HG03342 (cell line): ENCODE data around the gene LPAR5.
A peak's percentile ranks its signal among the peaks of the same experiment; 100 is the strongest.

ENCODE experiments used
- ATAC-seq: cut with Tn5 transposase; IDR thresholded peaks from one replicate; pipeline ENCODE4 v1.9.1; 2021; ENCODE audit warnings: mild to moderate bottlenecking, moderate library complexity; ENCODE audit not compliant: unreplicated experiment

Gene LPAR5

DNA sequence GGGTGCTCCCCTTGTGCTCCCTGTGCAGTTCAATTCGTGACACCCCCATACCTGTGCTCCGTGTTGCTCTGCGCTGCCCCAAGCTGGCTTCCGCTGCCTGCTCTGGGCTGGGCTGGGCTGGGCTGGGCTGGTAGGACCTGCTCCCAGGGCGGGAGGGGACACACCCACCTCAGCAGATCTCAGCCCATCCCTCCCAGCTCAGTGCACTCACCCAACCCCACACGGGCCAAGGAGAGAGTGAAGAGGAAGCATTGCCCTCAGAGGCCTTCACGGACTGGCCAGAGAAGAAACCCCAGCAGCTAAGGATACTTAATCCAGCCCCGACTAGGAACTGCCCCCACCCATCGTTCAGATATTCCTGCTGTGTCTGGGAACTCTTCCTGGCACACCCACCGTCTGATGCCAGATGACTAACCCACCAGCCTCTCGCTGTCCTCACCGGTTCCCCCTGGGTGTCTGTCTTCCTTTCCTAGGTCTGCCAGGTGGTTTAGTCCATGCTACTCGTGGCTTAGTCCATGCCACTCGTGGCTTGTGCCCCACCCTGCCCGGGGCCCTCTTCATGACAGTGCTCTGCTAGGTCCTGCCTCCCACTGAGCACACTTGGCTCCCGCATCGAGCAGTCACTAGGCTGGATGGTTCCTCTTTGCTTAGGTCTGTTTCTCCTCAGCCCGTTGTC is at the start of gene LPAR5:
Gene LPAR5, minus strand, starts transcription at position 104 of the 676 bp plus-strand sequence. CDS start 14,711 bp downstream, outside the sequence.
- peak; percentile 37 for ATAC-seq

DNA sequence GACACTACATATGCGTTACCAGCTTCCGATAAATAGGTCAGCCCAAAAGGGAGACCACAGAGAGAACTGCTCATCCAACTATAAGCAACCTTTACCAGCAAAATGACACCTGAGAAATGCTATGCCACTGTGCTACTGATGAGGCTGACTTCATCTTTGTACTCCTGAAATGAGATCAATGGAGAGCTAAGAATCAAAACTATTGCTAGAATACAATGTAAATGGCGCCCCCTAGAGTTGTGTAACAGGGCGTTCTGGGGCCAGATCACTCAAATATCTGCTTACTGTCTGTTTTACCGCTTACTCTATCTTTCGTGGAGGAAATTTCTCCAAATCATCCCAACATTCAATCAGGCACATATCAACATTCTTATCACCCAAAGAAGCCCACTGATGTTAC is 48.9 kb upstream of the LPAR5 start:
- no peak for ATAC-seq

DNA sequence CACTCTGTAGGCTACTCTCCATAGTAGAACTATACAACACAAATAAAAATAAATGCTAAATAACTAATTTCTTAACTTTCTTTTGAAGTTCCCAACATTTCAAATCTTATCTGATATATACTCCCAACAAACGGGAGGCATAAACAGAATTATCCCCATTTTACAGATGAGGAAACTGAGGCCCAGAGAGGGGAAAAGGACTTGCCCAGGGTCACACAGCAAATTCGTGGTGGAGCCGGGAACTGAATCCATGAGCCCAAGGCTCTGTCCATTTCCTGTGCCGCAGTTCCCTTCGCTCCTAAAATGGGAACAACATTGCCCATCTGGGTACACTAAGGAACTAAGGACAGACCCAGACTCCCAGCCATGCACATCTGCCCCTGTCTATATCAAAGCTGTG is 41.2 kb upstream of the LPAR5 start:
- no peak for ATAC-seq

GRCh38 chr12:6672143-6672542 is 36.4 kb upstream of the LPAR5 start:
- ATAC-seq: no peak

GRCh38 chr12:6667559-6668210 is 31.9 kb upstream of the LPAR5 start:
- no peak for ATAC-seq

DNA sequence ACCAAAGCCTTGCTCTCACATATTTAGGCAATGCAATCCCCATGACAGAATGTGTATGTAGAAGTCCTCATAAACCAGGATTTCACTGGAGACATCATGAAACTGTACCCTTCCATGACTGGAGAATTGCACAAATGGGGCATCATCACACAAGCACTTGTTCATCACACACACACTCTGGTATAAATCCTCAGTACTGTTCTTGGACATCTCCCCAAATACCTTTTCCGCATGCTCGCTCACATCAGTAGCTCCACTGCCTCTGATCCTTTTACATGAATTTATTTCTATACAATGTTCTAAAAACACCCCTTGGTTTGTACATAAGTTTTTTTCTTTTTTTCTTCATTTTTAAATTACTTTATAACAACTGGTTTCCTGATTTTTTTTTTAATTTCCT is 30.5 kb upstream of the LPAR5 start:
- no peak for ATAC-seq

DNA sequence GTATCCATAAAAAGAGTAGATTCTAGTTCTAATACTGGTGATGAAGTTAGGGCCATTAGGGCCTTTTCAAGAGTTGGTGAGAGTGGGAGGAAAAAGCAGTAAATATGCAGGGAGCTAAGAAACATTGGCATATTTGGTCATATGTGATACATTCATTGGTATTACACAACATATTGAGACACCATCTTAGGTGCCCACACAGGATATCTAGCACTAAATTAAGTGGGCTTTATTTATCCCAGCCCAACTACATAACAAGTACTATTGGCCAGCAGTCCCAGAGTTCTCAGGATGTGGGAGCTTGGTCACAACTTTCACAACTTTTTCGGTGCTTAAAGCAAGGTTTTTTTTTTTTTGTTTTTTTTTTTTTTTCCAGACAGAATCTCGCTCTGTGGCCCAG is 29.1 kb upstream of the LPAR5 start:
- ATAC-seq: no peak

DNA sequence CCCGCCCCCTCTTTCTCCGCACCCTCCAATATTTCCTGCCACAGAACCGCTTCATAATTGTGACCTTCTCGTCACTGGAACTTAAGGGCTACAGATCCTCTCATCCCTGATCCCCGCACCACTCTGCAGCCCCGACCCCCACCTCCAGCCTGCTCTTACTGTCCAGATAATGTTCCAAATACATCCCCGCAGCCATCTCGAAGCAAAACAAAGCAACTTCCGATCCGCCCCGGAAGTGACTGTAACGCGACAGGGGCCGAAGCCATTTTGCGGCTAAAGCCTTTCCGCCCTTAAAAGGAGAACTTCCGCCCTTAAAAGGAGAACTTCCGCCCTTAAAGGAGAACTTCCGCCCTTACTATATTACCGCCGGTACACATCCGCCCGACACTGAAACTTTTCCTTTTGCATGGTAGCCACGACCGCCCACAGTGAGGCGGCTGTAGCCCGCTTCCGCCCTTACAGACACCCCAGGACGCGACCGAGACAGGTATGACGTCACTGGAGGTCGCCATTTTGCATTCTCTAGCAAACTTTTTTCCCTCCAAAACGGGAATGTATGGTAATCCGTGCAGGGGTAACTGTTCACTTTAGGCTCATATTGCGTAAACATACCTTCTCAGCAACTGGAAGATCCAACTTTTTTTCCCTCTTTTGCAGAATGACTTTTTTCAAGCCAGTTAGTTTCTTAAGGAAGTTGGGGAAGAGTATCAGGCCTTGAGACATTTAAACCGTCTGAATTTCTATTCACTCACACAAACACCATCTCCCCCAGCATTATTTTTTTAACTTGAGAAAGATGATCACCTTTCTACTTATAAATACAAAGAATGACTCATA is 27.4 kb upstream of the LPAR5 start, which contains the start of gene ING4:
Gene ING4, minus strand, starts transcription at position 214 of the 837 bp plus-strand sequence. Its CDS starts 18 bp downstream, at position 196.
- peak; percentile 97 for ATAC-seq

DNA sequence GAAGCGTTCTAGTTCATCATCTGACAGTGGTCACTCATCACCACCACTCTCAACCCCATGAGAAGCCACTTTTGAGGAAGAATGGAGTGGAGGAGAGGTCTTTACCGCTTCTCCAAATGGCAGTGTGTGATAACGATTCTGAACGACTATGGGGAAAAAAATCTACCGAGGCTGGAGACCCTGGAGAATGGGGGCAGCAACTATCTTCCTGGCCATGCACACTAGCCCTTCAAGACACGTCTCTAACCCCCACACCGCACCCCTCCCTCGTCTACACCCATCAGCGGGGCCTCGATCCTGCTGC is 26.8 kb upstream of the LPAR5 start:
- no peak for ATAC-seq

DNA sequence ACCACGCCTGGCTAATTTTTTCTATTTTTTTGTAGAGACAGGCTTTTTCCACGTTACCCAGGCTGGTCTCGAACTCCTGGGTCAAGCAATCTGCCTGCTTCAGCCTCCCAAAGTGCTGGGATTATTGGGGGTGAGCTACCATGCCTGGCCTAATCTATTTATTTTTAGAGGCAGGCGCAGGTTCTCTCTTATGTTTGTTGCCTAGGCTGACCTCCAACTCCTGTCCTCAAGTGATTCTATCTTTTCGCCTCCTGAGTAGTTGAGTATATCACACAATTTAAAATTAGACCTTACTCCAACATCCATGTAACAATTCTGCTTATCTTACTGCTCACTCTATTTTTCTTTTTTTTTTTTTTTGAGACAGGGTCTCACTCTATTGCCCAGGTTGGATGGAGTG is 18.2 kb upstream of the LPAR5 start:
- no peak for ATAC-seq

GRCh38 chr12:6653342-6653741 is 17.6 kb upstream of the LPAR5 start:
- ATAC-seq: no peak

GRCh38 chr12:6652391-6652790 is 16.6 kb upstream of the LPAR5 start:
- ATAC-seq: no peak

DNA sequence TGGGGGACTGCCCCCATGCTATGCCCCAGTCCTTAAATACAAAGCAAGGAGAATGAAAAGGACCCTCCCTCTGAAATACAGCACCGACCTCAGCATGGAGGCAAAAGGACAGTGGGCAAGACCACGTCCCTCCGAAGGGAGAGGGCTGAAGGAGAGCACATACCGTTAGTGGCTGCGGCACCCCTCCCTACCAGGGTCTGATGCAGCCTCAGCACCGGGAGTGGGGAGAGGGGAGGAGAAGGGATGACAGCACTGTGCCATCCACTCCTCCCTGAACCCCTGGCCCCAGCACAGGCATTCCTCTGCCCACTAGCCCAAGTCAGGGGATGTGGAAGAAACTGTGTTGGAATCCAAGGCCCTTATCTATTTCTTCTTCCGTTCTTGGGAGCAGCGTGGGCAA is 15.1 kb upstream of the LPAR5 start:
- no peak for ATAC-seq

- no peak for ATAC-seq
Measured at GRCh38 chr12:6647083-6647604, 11.4 kb upstream of the LPAR5 start, which contains the start of gene ACRBP. ACRBP (minus strand) TSS chr12:6647432; CDS start chr12:6647366, 66 bp downstream.

DNA sequence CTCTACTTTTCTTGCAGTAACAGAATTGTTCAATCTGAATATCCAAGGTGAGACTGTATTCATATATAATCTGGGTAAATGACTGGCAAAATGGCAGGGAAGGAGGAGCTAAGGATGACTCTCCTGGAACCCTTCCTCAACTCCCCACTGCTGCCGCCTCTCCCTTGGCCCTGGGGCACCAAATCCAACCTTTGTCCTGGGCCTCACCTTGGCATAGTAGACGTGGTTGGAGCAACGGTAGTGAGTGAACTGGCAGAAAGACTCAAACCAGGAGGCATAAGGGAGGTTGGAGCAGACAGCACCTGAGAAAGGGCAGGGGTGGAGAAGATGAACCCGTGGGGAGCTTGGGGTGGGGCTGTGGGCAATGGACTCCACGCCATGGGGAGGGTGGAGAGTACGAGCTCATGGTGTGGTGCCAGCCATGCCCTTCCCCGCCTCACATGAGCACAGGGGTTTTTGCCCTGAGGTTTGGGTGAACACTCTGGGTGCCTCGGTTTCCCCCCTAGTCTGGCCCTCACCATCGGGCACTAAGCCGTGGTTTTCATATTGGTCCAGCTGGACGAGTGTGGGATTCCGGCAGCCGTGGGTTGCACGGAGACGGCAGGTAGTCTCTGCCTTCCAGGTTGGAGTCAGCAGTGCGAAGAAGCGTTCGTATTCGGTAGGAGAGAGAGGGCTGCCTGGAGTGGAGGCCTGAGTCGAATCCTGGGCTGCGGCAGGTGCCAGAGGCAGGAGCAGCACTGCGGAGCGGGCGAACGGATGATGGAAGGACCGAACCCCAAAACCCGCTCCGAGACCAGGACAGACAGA is 10.7 kb upstream of the LPAR5 start:
- ATAC-seq: no peak

DNA sequence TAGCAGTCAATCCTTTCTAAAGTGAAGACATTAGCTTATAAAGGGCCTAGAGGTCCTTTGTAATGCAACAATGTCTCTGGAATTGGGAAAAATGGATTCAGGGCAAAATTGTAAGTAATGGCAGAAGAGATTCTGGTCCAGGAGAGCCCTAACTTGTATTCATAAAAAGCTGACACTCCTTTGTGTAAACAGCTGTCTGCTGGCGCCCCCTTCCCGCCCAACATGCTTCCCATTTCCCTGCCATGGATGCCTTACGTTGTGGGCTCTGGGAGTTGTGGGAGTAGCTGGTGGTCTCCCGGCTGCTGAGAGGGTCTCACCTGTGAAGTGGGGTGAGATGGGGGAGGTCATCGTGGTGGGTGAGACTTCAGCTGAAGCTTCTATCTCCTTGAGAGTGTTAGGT is 9.1 kb upstream of the LPAR5 start:
- no peak for ATAC-seq

GRCh38 chr12:6644257-6644596 is 8.5 kb upstream of the LPAR5 start:
- ATAC-seq: no peak

GRCh38 chr12:6643569-6644256 is 8.0 kb upstream of the LPAR5 start:
- no peak for ATAC-seq

GRCh38 chr12:6641131-6641530 is 5.4 kb upstream of the LPAR5 start:
- no peak for ATAC-seq

- no peak for ATAC-seq
Measured at GRCh38 chr12:6640497-6640896, 4.7 kb upstream of the LPAR5 start.
